ENCODE results near the gene GGN. TPM values are rescaled to one million over a fixed set of nuclear protein-coding genes. Genes with fewer than 3 reads are reported as not detected.

Gene GGN
- total RNA-seq, 1 experiment from 2014 or later: 1.5 TPM

- Histone ChIP-seq H4K91ac (ENCODE audit: insufficient read length, low read depth, low read length) (no peak overlapping the region), H2BK5ac (ENCODE audit: insufficient read length, low read length) (no peak overlapping the region), H3T11ph (ENCODE audit: low read length) (no peak overlapping the region), H2AK5ac (ENCODE audit: insufficient read length, low read length) (no peak overlapping the region), H3K4me2 (ENCODE audit: insufficient read depth, insufficient read length, low read length) (no peak overlapping the region), H3K23me2 (ENCODE audit: insufficient read length, low read depth, low read length, poor library complexity, severe bottlenecking) (peaks cover 22% of the 10 kb centered on the region), H3K4ac (ENCODE audit: low read depth, low read length) (no peak overlapping the region), H2AFZ (ENCODE audit: low read length) (no peak overlapping the region), H3K27me3 (ENCODE audit: insufficient read depth, low read length) (no peaks in the 10 kb centered on the region), H3K18ac (ENCODE audit: insufficient read length, low read depth, low read length) (no peak overlapping the region), H3K56ac (ENCODE audit: insufficient read length, low read depth, low read length) (no peak overlapping the region), H3K27ac (ENCODE audit: insufficient read length, low read depth, low read length) (no peak overlapping the region), H3K23ac (ENCODE audit: insufficient read length, low read depth, low read length) (no peak overlapping the region), H2BK120ac (ENCODE audit: low read depth, low read length, poor library complexity, severe bottlenecking) (no peak overlapping the region), H2BK15ac (ENCODE audit: low read depth, low read length) (no peak overlapping the region), H3K79me1 (ENCODE audit: insufficient read depth, low read depth, low read length, poor library complexity, severe bottlenecking) (no peaks in the 10 kb centered on the region), H3K9me3 (ENCODE audit: control insufficient read depth, low read depth, low read length) (no peaks in the 10 kb centered on the region), H2BK20ac (ENCODE audit: low read depth, low read length, poor library complexity, severe bottlenecking) (no peak overlapping the region), H3K9ac (ENCODE audit: extremely low read depth, insufficient read length, low read length) (no peak overlapping the region), H3K79me2 (ENCODE audit: insufficient read depth, low read length) (no peaks in the 10 kb centered on the region), H3K4me1 (ENCODE audit: insufficient read depth, low read length) (no peaks in the 10 kb centered on the region), H2BK12ac (ENCODE audit: insufficient read length, low read depth, low read length) (no peak overlapping the region), H4K8ac (replicated peaks; ENCODE audit: insufficient read length, low read depth, low read length) (no peak overlapping the region), H3K14ac (ENCODE audit: insufficient read depth, low read length) (no peak overlapping the region), H4K5ac (ENCODE audit: insufficient read length, low read depth, low read length) (no peak overlapping the region), H4K20me1 (ENCODE audit: control insufficient read depth, insufficient read depth, insufficient read length) (peaks cover 3% of the 10 kb centered on the region)
- no CpG with 5 or more reads among the region's 2 CpGs for WGBS (ENCODE audit: extremely low coverage, insufficient read length, low lambda C conversion rate)
- no peak overlapping the region; a peak in 1 of 7 replicates for H3K27ac Mint-ChIP-seq
- H3K4me3 Mint-ChIP-seq: no peak overlapping the region
- no peaks in the 10 kb centered on the region for H3K9me3 Mint-ChIP-seq
- H3K36me3 Mint-ChIP-seq (ENCODE audit: insufficient read depth in 1 of 3, low read depth in 3 of 3): peaks cover 20 to 55% (median 43%) of the 10 kb centered on the region in 3 experiments; a peak in 6 of 7 replicates
- no peak for DNase-seq
- H3K4me1 Mint-ChIP-seq: peaks cover 9 to 16% of the 10 kb centered on the region in 2 experiments
- peaks cover 2% of the 10 kb centered on the region; the same call in 1 of the 2 replicates for H3K27me3 Mint-ChIP-seq (ENCODE audit: low read depth)
- TF ChIP-seq CTCF (conservative IDR thresholded peaks at IDR 0.05): no peak
These were observed 4.1 kb downstream of the GGN start for GRCh38 chr19:38383743-38384142.

Measured in H9 (cell line).